ENCODE results near the gene ZMYND15. TPM values are rescaled to one million over a fixed set of nuclear protein-coding genes. Genes with fewer than 3 reads are reported as not detected.
A peak's percentile ranks its signal among the peaks of the same experiment; 100 is the strongest.

The ZMYND15 gene
- polyA plus RNA-seq, 2 of the 4 experiments (the other 2 are of a cell fraction), result 0.16 to 0.19 TPM

DNA sequence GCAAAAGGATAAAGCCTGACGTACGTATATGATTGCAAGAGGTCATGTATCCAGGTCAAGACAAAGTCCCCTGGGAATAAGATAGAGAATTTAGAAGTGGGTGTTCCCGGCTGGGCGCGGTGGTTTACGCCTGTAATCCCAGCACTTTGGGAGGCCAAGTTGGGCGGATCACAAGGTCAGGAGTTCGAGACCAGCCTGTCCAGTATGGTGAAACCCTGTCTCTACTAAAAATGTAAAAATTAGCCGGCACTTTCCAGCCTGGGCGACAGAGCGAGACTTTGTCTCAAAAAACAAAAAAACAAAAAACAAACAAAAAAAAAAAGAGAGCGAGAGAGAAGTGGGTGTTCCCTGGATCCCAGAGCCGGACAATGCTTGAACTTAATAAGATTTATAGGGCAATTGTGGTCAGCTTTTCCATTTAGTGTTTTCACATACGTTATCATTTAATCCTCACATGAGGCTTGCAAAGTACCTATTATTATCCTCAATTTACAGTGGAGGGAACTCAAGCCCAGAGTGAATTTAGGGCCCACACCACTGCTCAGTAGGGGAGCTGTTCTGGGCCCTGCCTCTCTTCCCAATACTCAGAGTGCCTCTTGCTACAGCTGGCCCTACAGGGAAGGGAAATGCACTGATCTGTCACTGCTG lies 48.6 kb downstream of the ZMYND15 start:
- Histone ChIP-seq H3K27ac (peak overlapping the region in 1 of 2 experiments; percentile 98; a peak in 4 of 6 replicates), H3K4me3 (peak overlapping the region; percentile 62; the same call in 1 of the 3 replicates), H3K9me3 (no peaks in the 10 kb centered on the region), H3K4me2 (peak overlapping the region; percentile 97), H3K4me1 (peaks cover 27% of the 10 kb centered on the region)
- ChIA-PET POLR2A (interaction anchor here (1.2 kb wide), 1 partner anchor 57 kb away, joined by 3 read pairs; the partner anchor contains the start of gene MED11), CTCF (interaction anchor here (0.7 to 9.4 kb wide), 33 partner anchors 8 to 200 kb away, joined by 3 to 271 read pairs (median 4); partner anchors contain the start of genes ARRB2, C17orf107, C17orf114 and CHRNE)
- 88% methylated on average over 14 of the region's 14 CpGs for WGBS (ENCODE audit: missing lambda C conversion rate)
- no peak for ATAC-seq
- TF ChIP-seq KDM1A (IDR thresholded peaks at IDR 0.05; ENCODE audit: low read depth) (no peak), ZFP36 (IDR thresholded peaks at IDR 0.05; ENCODE audit: borderline replicate concordance, partially characterized antibody) (no peak), POLR2A (IDR thresholded peaks at IDR 0.05; ENCODE audit: low read length) (no peak)
- no peak for FAIRE-seq
- no peak for DNase-seq (ENCODE audit: low read depth in 1 of 2, low spot score in 1 of 2)

DNA sequence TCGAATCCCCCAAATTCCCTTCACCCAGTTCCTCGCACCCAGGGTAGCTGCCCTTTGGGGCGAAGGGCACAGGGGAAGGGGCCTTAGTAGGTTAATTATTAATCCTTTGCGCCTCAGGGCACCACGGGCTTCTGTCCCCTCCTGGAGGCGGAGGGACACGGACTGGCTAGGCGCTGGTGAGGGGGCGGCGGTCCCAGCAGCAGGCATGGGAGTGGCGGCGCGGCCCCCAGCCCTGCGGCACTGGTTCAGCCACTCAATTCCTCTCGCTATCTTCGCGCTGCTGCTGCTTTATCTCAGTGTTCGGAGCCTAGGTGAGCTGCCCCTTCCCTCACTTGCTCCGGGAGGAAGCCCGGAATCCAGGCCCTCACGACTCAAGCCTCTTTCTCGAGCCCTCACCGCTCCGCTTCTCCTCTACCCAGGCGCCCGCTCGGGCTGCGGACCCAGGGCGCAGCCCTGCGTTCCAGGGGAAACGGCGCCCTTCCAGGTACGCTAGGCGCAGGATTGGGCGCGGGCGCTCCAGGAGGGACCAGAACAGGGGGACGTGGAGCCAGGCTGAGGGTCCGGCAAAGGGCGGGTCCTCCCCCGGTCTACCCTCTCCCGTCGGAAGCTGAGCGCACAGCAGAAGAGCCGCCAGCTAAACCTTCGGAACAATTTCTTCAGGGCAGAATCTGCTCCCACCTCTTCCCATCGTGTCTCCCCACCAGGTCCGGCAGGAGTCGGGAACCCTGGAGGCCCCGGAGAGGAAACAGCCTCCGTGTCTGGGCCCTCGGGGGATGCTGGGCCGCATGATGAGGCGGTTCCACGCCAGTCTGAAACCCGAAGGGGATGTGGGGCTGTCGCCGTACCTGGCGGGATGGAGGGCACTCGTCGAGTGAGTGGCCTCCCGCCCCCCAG lies 49.4 kb downstream of the ZMYND15 start, which contains the start of gene GLTPD2:
Gene GLTPD2, plus strand, starts transcription at position 158 of the 894 bp plus-strand sequence. Its CDS starts 48 bp downstream, at position 206.
- Histone ChIP-seq H3K4me3 (peak within 1 kb of the TSS; percentile 62), H3K27ac (peak within 1 kb of the TSS; percentile 91 to 98), H3K9me3 (no peaks in the 10 kb centered on the region), H3K4me2 (peak within 1 kb of the TSS; percentile 97), H3K4me1 (peaks cover 27% of the 10 kb centered on the region)
- ATAC-seq (no peak; a peak in 3 of 6 replicates), DNase-seq (ENCODE audit: low read depth in 1 of 2, low spot score in 1 of 2) (no peak), FAIRE-seq (no peak)
- POLR2A ChIA-PET, result interaction anchor here (0.6 to 2.3 kb wide), 22 partner anchors 9 to 178 kb away, joined by 3 to 25 read pairs (median 6); partner anchors contain the start of genes ARRB2, CXCL16, MED11 and MINK1
- CTCF ChIA-PET, result interaction anchor here (0.5 to 9.4 kb wide), 59 partner anchors 11 to 368 kb away, joined by 3 to 271 read pairs (median 7); partner anchors contain the start of genes ARRB2, C17orf107, C17orf114 and CHRNE
- 63% methylated on average over 62 of the region's 62 CpGs for WGBS (ENCODE audit: missing lambda C conversion rate)
- TF ChIP-seq ZFP36 (IDR thresholded peaks at IDR 0.05; ENCODE audit: borderline replicate concordance, partially characterized antibody) (no peak), KDM5A (IDR thresholded peaks at IDR 0.05) (no peak), JUNB (IDR thresholded peaks at IDR 0.05) (no peak), HOXB5 (CRISPR knock-in tag; IDR thresholded peaks at IDR 0.05) (no peak), RNF2 (IDR thresholded peaks at IDR 0.05; ENCODE audit: borderline replicate concordance, low read depth) (no peak), HOXA7 (CRISPR knock-in tag; IDR thresholded peaks at IDR 0.05) (no peak), NFE2L2 (conservative IDR thresholded peaks at IDR 0.05; ENCODE audit: low read length) (no peak), POLR2AphosphoS2 (conservative IDR thresholded peaks at IDR 0.05; ENCODE audit: low read length) (no peak), CBX8 (IDR thresholded peaks at IDR 0.05) (no peak), RCOR1 (IDR thresholded peaks at IDR 0.05; ENCODE audit: low read depth, low read length) (no peak), SREBF2 (IDR thresholded peaks at IDR 0.05) (no peak)
- TF ChIP-seq, protein P1, sequence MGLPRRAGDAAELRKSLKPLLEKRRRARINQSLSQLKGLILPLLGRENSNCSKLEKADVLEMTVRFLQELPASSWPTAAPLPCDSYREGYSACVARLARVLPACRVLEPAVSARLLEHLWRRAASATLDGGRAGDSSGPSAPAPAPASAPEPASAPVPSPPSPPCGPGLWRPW (IDR thresholded peaks at IDR 0.05), result no peak

DNA sequence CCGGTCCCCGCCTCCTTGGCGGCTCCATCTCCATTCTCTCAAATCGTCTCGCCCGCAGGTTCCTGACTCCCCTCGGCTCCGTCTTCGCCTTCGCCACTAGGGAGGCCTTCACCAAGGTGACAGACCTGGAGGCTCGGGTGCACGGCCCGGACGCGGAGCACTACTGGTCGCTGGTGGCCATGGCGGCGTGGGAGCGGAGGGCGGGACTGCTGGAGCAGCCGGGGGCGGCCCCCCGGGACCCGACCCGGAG lies 50.0 kb downstream of the ZMYND15 start:
- no peak for ATAC-seq
- no peak for FAIRE-seq
- WGBS (ENCODE audit: missing lambda C conversion rate), result 4% methylated on average over 5 of the region's 25 CpGs
- Histone ChIP-seq H3K4me3 (peak overlapping the region; percentile 62), H3K4me2 (peak overlapping the region; percentile 97), H3K4me1 (peaks cover 27% of the 10 kb centered on the region), H3K9me3 (no peaks in the 10 kb centered on the region), H3K27ac (peak overlapping the region; percentile 91 to 98)
- TF ChIP-seq JUN (IDR thresholded peaks at IDR 0.05), result no peak
- TF ChIP-seq, protein P2, sequence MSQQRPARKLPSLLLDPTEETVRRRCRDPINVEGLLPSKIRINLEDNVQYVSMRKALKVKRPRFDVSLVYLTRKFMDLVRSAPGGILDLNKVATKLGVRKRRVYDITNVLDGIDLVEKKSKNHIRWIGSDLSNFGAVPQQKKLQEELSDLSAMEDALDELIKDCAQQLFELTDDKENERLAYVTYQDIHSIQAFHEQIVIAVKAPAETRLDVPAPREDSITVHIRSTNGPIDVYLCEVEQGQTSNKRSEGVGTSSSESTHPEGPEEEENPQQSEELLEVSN (IDR thresholded peaks at IDR 0.05; ENCODE audit: borderline replicate concordance, low read depth), result 0 out of 2 replicates have a peak, but pooled peaks have one; percentile 19
- ChIA-PET CTCF (interaction anchor here (0.5 to 9.4 kb wide), 52 partner anchors 10 to 369 kb away, joined by 3 to 271 read pairs (median 8); partner anchors contain the start of genes ARRB2, C17orf114, CHRNE and CXCL16), POLR2A (interaction anchor here (0.6 to 2.3 kb wide), 22 partner anchors 10 to 178 kb away, joined by 3 to 25 read pairs (median 6); partner anchors contain the start of genes ARRB2, CXCL16, MED11 and MINK1)
- no peak for DNase-seq (ENCODE audit: low read depth in 1 of 2, low spot score in 1 of 2)

All from A549 (cell line).